Stomach (tissue), 4 donors: Measurements from ENCODE around the gene RBM47.

Experiments used
- CTCF ChIP-seq, 7 experiments: fragments of 450-650 bp in 4 of 7; fragments of 200-600 bp in 3 of 7; sonication (generic) in 3 of 7; IDR thresholded peaks; one replicate each; pipeline ENCODE4 v1.5.1; 2016 to 2019; ENCODE audit warnings: antibody characterized with exemption in 7 of 7, control low read depth in 2 of 7, mild to moderate bottlenecking in 1 of 7
- EP300 ChIP-seq: sonication (generic); formaldehyde crosslinking; IDR thresholded peaks from one replicate; pipeline ENCODE4 v1.6.1; 2017; ENCODE audit warnings: antibody characterized with exemption
- POLR2AphosphoS5 ChIP-seq, 3 donors: sonication (generic); formaldehyde crosslinking; IDR thresholded peaks; one replicate each; pipeline ENCODE4 v1.6.1; 2016; ENCODE audit warnings: antibody characterized with exemption in 3 of 3

GRCh38 chr4:40530961-40531635 lies 98.6 kb downstream of the RBM47 start:
- peak in 2 of 3 donors; percentile 20 to 36 for TF ChIP-seq POLR2AphosphoS5 (IDR thresholded peaks at IDR 0.05)
- TF ChIP-seq CTCF (IDR thresholded peaks at IDR 0.05) = no peak
- TF ChIP-seq EP300 = no peak
